Trophoblast cell (in vitro differentiated cells and primary cell): ENCODE results near the gene M6PR.
A peak's percentile ranks its signal among the peaks of the same experiment; 100 is the strongest.

ENCODE experiments used
- DNase-seq, 2 donors: peaks; one replicate each; pipeline ENCODE4 v3.0.0-alpha.2; 2016
- H2AFZ ChIP-seq: 2 replicates; pipeline ENCODE4 v1.6.1; 2013; ENCODE audit warnings: low read length, moderate library complexity, mild to moderate bottlenecking; ENCODE audit not compliant: insufficient read depth, poor library complexity
- H2AK5ac ChIP-seq: 2 replicates; pipeline ENCODE4 v1.6.1; 2013; ENCODE audit warnings: mild to moderate bottlenecking, low read length
- H2BK120ac ChIP-seq: 2 replicates; pipeline ENCODE4 v1.6.1; 2013; ENCODE audit warnings: low read length, mild to moderate bottlenecking, moderate library complexity; ENCODE audit not compliant: insufficient read depth, poor library complexity
- H2BK12ac ChIP-seq: 2 replicates; pipeline ENCODE4 v1.6.1; 2013; ENCODE audit warnings: mild to moderate bottlenecking, low read length, moderate library complexity
- H2BK5ac ChIP-seq: 2 replicates; pipeline ENCODE4 v1.6.1; 2013; ENCODE audit warnings: low read length, low read depth, moderate library complexity, mild to moderate bottlenecking; ENCODE audit not compliant: poor library complexity
- H3K14ac ChIP-seq: 2 replicates; pipeline ENCODE4 v1.6.1; 2013; ENCODE audit warnings: mild to moderate bottlenecking, low read length
- H3K18ac ChIP-seq: 2 replicates; pipeline ENCODE4 v1.6.1; 2013; ENCODE audit warnings: mild to moderate bottlenecking, low read length
- H3K23ac ChIP-seq: 2 replicates; pipeline ENCODE4 v1.6.1; 2013; ENCODE audit warnings: low read length
- H3K27ac ChIP-seq: 2 replicates; pipeline ENCODE4 v1.5.1; 2013; ENCODE audit warnings: low read depth, mild to moderate bottlenecking, inconsistent platforms, low read length, moderate library complexity
- H3K27me3 ChIP-seq: 2 replicates; pipeline ENCODE4 v1.6.1; 2013; ENCODE audit warnings: inconsistent platforms, mild to moderate bottlenecking, low read length, moderate library complexity; ENCODE audit not compliant: insufficient read depth
- H3K36me3 ChIP-seq, 2 experiments: 1 replicate in 1 of 2; 2 replicates in 1 of 2; pipeline ENCODE4 v1.6.1; 2013; ENCODE audit warnings: low read length in 2 of 2, mild to moderate bottlenecking in 2 of 2, moderate library complexity in 1 of 2; ENCODE audit not compliant: insufficient read depth in 2 of 2, control insufficient read depth in 1 of 2
- H3K4ac ChIP-seq: 2 replicates; pipeline ENCODE4 v1.6.1; 2013; ENCODE audit warnings: low read depth, mild to moderate bottlenecking, low read length, moderate library complexity
- H3K4me1 ChIP-seq, 2 experiments: 1 replicate in 1 of 2; 2 replicates in 1 of 2; pipeline ENCODE4 v1.6.1; 2013; ENCODE audit warnings: low read length in 2 of 2, mild to moderate bottlenecking in 2 of 2, moderate library complexity in 1 of 2; ENCODE audit not compliant: insufficient read depth in 2 of 2, control insufficient read depth in 1 of 2
- H3K4me2 ChIP-seq: 2 replicates; pipeline ENCODE4 v1.6.1; 2013; ENCODE audit warnings: inconsistent platforms, mild to moderate bottlenecking, low read length, moderate library complexity
- H3K4me3 ChIP-seq: 2 replicates; pipeline ENCODE4 v1.5.1; 2013; ENCODE audit warnings: mild to moderate bottlenecking, low read depth, low read length, inconsistent platforms
- H3K79me1 ChIP-seq: one replicate; pipeline ENCODE4 v1.6.1; 2013; ENCODE audit warnings: low read length
- H3K79me2 ChIP-seq: 2 replicates; pipeline ENCODE4 v1.6.1; 2013; ENCODE audit warnings: low read length, mild to moderate bottlenecking; ENCODE audit not compliant: control insufficient read depth, insufficient read depth, poor library complexity
- H3K9ac ChIP-seq: 2 replicates; pipeline ENCODE4 v1.6.1; 2013; ENCODE audit warnings: mild to moderate bottlenecking, low read length
- H3K9me3 ChIP-seq: 2 replicates; pipeline ENCODE4 v1.6.1; 2013; ENCODE audit warnings: low read depth, mild to moderate bottlenecking, control low read depth, inconsistent platforms, low read length; ENCODE audit not compliant: insufficient read depth
- H4K12ac ChIP-seq: 2 replicates; pipeline ENCODE4 v1.6.1; 2013; ENCODE audit warnings: low read depth, mild to moderate bottlenecking, low read length, moderate library complexity
- H4K8ac ChIP-seq: 2 replicates; pipeline ENCODE4 v1.6.1; 2013; ENCODE audit warnings: low read depth, mild to moderate bottlenecking, low read length, moderate library complexity
- H4K91ac ChIP-seq: one replicate; pipeline ENCODE4 v1.6.1; 2013; ENCODE audit warnings: low read depth, mild to moderate bottlenecking, low read length, moderate library complexity
- WGBS: extraction: QIAGEN DNeasy Blood & Tissue Kit; methylation state at CpG from one replicate; pipeline ENCODE4 v1.1.7; 2013; ENCODE audit warnings: missing lambda C conversion rate; ENCODE audit not compliant: insufficient read length, insufficient coverage; ENCODE audit errors: extremely low coverage; 5-methylcytosine and 5-hydroxymethylcytosine counted together

The M6PR gene

GRCh38 chr12:8985213-8985754 lies 35.8 kb upstream of the M6PR start:
- no peak overlapping the region for H3K18ac ChIP-seq
- DNase-seq, result no peak
- H4K12ac ChIP-seq, result no peak overlapping the region
- H3K14ac ChIP-seq, result no peak overlapping the region
- no peak overlapping the region for H3K23ac ChIP-seq
- H2AK5ac ChIP-seq, result no peak overlapping the region
- no peak overlapping the region for H3K4me3 ChIP-seq
- H2BK12ac ChIP-seq, result no peak overlapping the region
- no peak overlapping the region for H4K8ac ChIP-seq
- no peak overlapping the region for H3K4me2 ChIP-seq
- no peaks in the 10 kb centered on the region for H3K4me1 ChIP-seq
- H3K27ac ChIP-seq, result no peak overlapping the region
- H3K79me2 ChIP-seq, result no peaks in the 10 kb centered on the region
- H3K79me1 ChIP-seq, result no peaks in the 10 kb centered on the region
- no peak overlapping the region for H2BK5ac ChIP-seq
- no peak overlapping the region for H2BK120ac ChIP-seq
- no peaks in the 10 kb centered on the region for H3K36me3 ChIP-seq
- no peak overlapping the region for H3K4ac ChIP-seq
- no peaks in the 10 kb centered on the region for H3K27me3 ChIP-seq
- H2AFZ ChIP-seq, result no peak overlapping the region
- no CpG with 5 or more reads among the region's 1 CpG for WGBS
- no peak overlapping the region for H3K9ac ChIP-seq
- H3K9me3 ChIP-seq, result peaks cover 2% of the 10 kb centered on the region
- H4K91ac ChIP-seq, result no peak overlapping the region

- no peak overlapping the region for H3K23ac ChIP-seq
- no peaks in the 10 kb centered on the region for H3K27me3 ChIP-seq
- H3K9ac ChIP-seq, result no peak overlapping the region
- H3K36me3 ChIP-seq, result no peaks in the 10 kb centered on the region
- H2AK5ac ChIP-seq, result no peak overlapping the region
- H3K4me1 ChIP-seq, result no peaks in the 10 kb centered on the region
- H4K12ac ChIP-seq, result no peak overlapping the region
- H2BK12ac ChIP-seq, result no peak overlapping the region
- no peak overlapping the region for H3K4ac ChIP-seq
- no peaks in the 10 kb centered on the region for H3K79me2 ChIP-seq
- peak overlapping the region; percentile 2 for H3K4me3 ChIP-seq
- no peak overlapping the region for H3K14ac ChIP-seq
- no peak overlapping the region for H4K8ac ChIP-seq
- no peak overlapping the region for H2AFZ ChIP-seq
- no peaks in the 10 kb centered on the region for H3K79me1 ChIP-seq
- H2BK120ac ChIP-seq, result no peak overlapping the region
- DNase-seq, result no peak
- no peak overlapping the region for H4K91ac ChIP-seq
- no peak overlapping the region for H3K27ac ChIP-seq
- no peak overlapping the region for H3K4me2 ChIP-seq
- WGBS, result no CpG with 5 or more reads among the region's 3 CpGs
- no peak overlapping the region for H3K18ac ChIP-seq
- H2BK5ac ChIP-seq, result no peak overlapping the region
- peaks cover 3% of the 10 kb centered on the region for H3K9me3 ChIP-seq
Observed at GRCh38 chr12:8980137-8980536, 30.7 kb upstream of the M6PR start.

- Histone ChIP-seq H3K9ac (no peak overlapping the region), H3K79me1 (no peaks in the 10 kb centered on the region), H2BK12ac (no peak overlapping the region), H3K36me3 (peaks cover 0 to 2% of the 10 kb centered on the region in 2 experiments), H2AFZ (no peak overlapping the region), H3K9me3 (peaks cover 5% of the 10 kb centered on the region), H4K12ac (no peak overlapping the region), H2BK5ac (no peak overlapping the region), H4K91ac (no peak overlapping the region), H3K79me2 (no peaks in the 10 kb centered on the region), H3K18ac (no peak overlapping the region), H3K4me1 (no peaks in the 10 kb centered on the region), H4K8ac (no peak overlapping the region), H2BK120ac (no peak overlapping the region), H3K4ac (no peak overlapping the region), H3K4me2 (no peak overlapping the region), H2AK5ac (no peak overlapping the region), H3K23ac (no peak overlapping the region), H3K14ac (no peak overlapping the region), H3K27me3 (no peaks in the 10 kb centered on the region), H3K27ac (no peak overlapping the region), H3K4me3 (no peak overlapping the region)
- WGBS, result no CpG with 5 or more reads among the region's 1 CpG
- no peak for DNase-seq
Observed at GRCh38 chr12:8970432-8970831, 21.0 kb upstream of the M6PR start.

- peaks cover 5% of the 10 kb centered on the region for H3K9me3 ChIP-seq
- no peak overlapping the region for H3K27ac ChIP-seq
- H3K79me2 ChIP-seq, result no peaks in the 10 kb centered on the region
- no peak overlapping the region for H4K8ac ChIP-seq
- no peak overlapping the region for H2AFZ ChIP-seq
- no peak overlapping the region for H3K23ac ChIP-seq
- no peak overlapping the region for H2BK120ac ChIP-seq
- no peak overlapping the region for H2BK5ac ChIP-seq
- no CpG with 5 or more reads among the region's 2 CpGs for WGBS
- H3K18ac ChIP-seq, result no peak overlapping the region
- no peak overlapping the region for H3K4ac ChIP-seq
- H2AK5ac ChIP-seq, result no peak overlapping the region
- H4K12ac ChIP-seq, result no peak overlapping the region
- no peaks in the 10 kb centered on the region for H3K79me1 ChIP-seq
- H3K4me3 ChIP-seq, result no peak overlapping the region
- no peak overlapping the region for H3K14ac ChIP-seq
- H2BK12ac ChIP-seq, result no peak overlapping the region
- no peak overlapping the region for H3K9ac ChIP-seq
- peaks cover 0 to 2% of the 10 kb centered on the region in 2 experiments for H3K36me3 ChIP-seq
- H3K4me1 ChIP-seq, result no peaks in the 10 kb centered on the region
- no peak overlapping the region for H3K4me2 ChIP-seq
- no peak for DNase-seq
- no peak overlapping the region for H4K91ac ChIP-seq
- no peaks in the 10 kb centered on the region for H3K27me3 ChIP-seq
Observed at GRCh38 chr12:8969861-8970411, 20.5 kb upstream of the M6PR start.
